Measurements from ENCODE around the gene RGPD4.
"Not testable (repeated sequence)": the region's sequence is repeated elsewhere in the genome, so short reads cannot be mapped to it uniquely, and the experiment has no call there.

Gene RGPD4

GRCh38 chr2:107812006-107812405 is 14.7 kb upstream of the RGPD4 start:
- H3K9me3 ChIP-seq (replicated peaks; ENCODE audit: low read length): no peaks in the 10 kb centered on the region
- H3K4me2 ChIP-seq (ENCODE audit: low read length): no peak overlapping the region
- H3K36me3 ChIP-seq (ENCODE audit: insufficient read depth, low read length): no peaks in the 10 kb centered on the region
- no peak overlapping the region for H3K4me3 ChIP-seq (ENCODE audit: low read length)
- no peak overlapping the region for H3K9ac ChIP-seq (ENCODE audit: low read depth, low read length)
- H3K27me3 ChIP-seq (ENCODE audit: control insufficient read depth, insufficient read depth, low read length): no peaks in the 10 kb centered on the region
- H3K4me1 ChIP-seq (ENCODE audit: control insufficient read depth, insufficient read depth, low read length): peaks cover 14% of the 10 kb centered on the region

- no peaks in the 10 kb centered on the region for H3K27me3 ChIP-seq (ENCODE audit: control insufficient read depth, insufficient read depth, low read length)
- no peak overlapping the region for H3K9ac ChIP-seq (ENCODE audit: low read depth, low read length)
- no peak overlapping the region for H3K4me3 ChIP-seq (ENCODE audit: low read length)
- no peaks in the 10 kb centered on the region for H3K36me3 ChIP-seq (ENCODE audit: insufficient read depth, low read length)
- no peaks in the 10 kb centered on the region for H3K9me3 ChIP-seq (replicated peaks; ENCODE audit: low read length)
- no peaks in the 10 kb centered on the region for H3K4me1 ChIP-seq (ENCODE audit: control insufficient read depth, insufficient read depth, low read length)
- no peak overlapping the region for H3K4me2 ChIP-seq (ENCODE audit: low read length)
Measured at GRCh38 chr2:107817378-107817777, 9.3 kb upstream of the RGPD4 start.

DNA sequence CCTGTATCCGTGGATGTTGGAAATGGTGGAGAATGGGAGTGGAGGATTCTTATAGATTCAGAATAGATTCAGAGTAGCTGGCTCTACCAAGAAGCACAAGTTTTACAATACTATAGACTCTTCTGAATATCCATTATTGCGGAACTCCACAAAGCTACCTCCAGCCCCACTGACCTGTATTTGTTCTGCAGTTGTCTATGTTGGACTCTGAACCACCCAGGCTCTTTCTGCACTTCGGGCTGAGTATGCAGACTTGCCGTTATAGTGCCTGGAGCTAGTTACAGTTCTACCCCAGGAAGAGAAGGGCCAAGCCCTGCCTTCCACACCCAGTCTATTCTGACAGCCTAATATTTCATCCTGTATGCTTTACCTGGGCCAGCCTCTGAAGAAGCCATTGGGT is 4.4 kb upstream of the RGPD4 start:
- H3K9ac ChIP-seq (ENCODE audit: low read depth, low read length): no peak overlapping the region
- H3K36me3 ChIP-seq (ENCODE audit: insufficient read depth, low read length): no peaks in the 10 kb centered on the region
- H3K27me3 ChIP-seq (ENCODE audit: control insufficient read depth, insufficient read depth, low read length): no peaks in the 10 kb centered on the region
- H3K4me2 ChIP-seq (ENCODE audit: low read length): no peak overlapping the region
- H3K4me3 ChIP-seq (ENCODE audit: low read length): no peak overlapping the region
- H3K4me1 ChIP-seq (ENCODE audit: control insufficient read depth, insufficient read depth, low read length): no peaks in the 10 kb centered on the region
- H3K9me3 ChIP-seq (replicated peaks; ENCODE audit: low read length): no peaks in the 10 kb centered on the region

DNA sequence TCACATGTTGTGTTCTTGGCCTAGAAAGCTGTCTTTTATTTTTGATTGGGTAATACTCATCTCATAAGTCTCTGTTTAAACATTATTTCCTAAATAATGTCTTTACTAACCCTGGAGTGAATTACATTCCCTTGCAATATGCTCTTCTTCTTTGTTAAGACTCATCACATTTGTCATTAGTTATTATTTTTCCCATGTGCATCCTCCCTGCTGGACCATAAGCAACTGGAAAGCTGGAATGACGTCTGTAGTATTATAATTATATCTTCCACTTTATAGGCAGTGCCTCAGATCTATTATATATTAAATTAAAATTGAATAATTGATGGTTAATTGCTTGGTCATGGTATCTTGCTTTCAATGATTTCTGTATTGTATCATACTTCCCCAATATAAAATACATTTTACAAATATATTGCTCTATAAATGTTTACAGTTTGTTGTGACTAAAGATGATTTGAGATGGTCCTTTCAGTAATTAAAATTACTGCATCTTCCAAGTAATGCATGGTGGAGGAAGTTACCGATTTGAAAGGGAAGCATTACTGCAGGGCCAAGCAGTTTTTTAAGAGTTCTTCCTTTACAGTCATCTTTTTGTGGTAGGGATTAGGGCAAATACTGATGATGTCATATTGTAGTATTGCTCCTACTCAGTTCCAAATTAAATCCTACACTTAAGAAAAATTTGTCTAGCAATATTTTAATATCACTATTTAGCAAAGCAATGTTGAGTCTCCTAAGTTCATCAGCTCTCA is 2.1 kb upstream of the RGPD4 start:
- Histone ChIP-seq H3K4me1 (ENCODE audit: control insufficient read depth, insufficient read depth, low read length) (no peaks in the 10 kb centered on the region), H3K4me3 (ENCODE audit: low read length) (no peak overlapping the region), H3K27me3 (ENCODE audit: control insufficient read depth, insufficient read depth, low read length) (no peaks in the 10 kb centered on the region), H3K9ac (ENCODE audit: low read depth, low read length) (no peak overlapping the region), H3K9me3 (replicated peaks; ENCODE audit: low read length) (no peaks in the 10 kb centered on the region), H3K36me3 (ENCODE audit: insufficient read depth, low read length) (no peaks in the 10 kb centered on the region), H3K4me2 (ENCODE audit: low read length) (no peak overlapping the region)

- H3K4me3 ChIP-seq (ENCODE audit: low read length): no peak overlapping the region
- no peaks in the 10 kb centered on the region for H3K9me3 ChIP-seq (replicated peaks; ENCODE audit: low read length)
- no peaks in the 10 kb centered on the region for H3K27me3 ChIP-seq (ENCODE audit: control insufficient read depth, insufficient read depth, low read length)
- H3K4me1 ChIP-seq (ENCODE audit: control insufficient read depth, insufficient read depth, low read length): no peaks in the 10 kb centered on the region
- H3K4me2 ChIP-seq (ENCODE audit: low read length): no peak overlapping the region
- H3K36me3 ChIP-seq (ENCODE audit: insufficient read depth, low read length): no peaks in the 10 kb centered on the region
- H3K9ac ChIP-seq (ENCODE audit: low read depth, low read length): no peak overlapping the region
Measured at GRCh38 chr2:107825206-107825563, 1.5 kb upstream of the RGPD4 start.

- H3K4me3 ChIP-seq (ENCODE audit: low read length); H3K9ac ChIP-seq (ENCODE audit: low read depth, low read length): not testable (repeated sequence)
Measured at GRCh38 chr2:107829514-107829913, 2.8 kb downstream of the RGPD4 start.

GRCh38 chr2:107833152-107833551 is 6.5 kb downstream of the RGPD4 start:
- H3K4me3 ChIP-seq (ENCODE audit: low read length); H3K9ac ChIP-seq (ENCODE audit: low read depth, low read length); H3K4me1 ChIP-seq (ENCODE audit: control insufficient read depth, insufficient read depth, low read length); H3K36me3 ChIP-seq (ENCODE audit: insufficient read depth, low read length); H3K4me2 ChIP-seq (ENCODE audit: low read length); H3K9me3 ChIP-seq (replicated peaks; ENCODE audit: low read length); H3K27me3 ChIP-seq (ENCODE audit: control insufficient read depth, insufficient read depth, low read length): not testable (repeated sequence)

More at GRCh38 chr2:107829514-107829913, 2.8 kb downstream of the RGPD4 start:
- not testable (repeated sequence) for H3K9me3 ChIP-seq (replicated peaks; ENCODE audit: low read length); H3K4me2 ChIP-seq (ENCODE audit: low read length); H3K4me1 ChIP-seq (ENCODE audit: control insufficient read depth, insufficient read depth, low read length); H3K27me3 ChIP-seq (ENCODE audit: control insufficient read depth, insufficient read depth, low read length); H3K36me3 ChIP-seq (ENCODE audit: insufficient read depth, low read length)

DNA sequence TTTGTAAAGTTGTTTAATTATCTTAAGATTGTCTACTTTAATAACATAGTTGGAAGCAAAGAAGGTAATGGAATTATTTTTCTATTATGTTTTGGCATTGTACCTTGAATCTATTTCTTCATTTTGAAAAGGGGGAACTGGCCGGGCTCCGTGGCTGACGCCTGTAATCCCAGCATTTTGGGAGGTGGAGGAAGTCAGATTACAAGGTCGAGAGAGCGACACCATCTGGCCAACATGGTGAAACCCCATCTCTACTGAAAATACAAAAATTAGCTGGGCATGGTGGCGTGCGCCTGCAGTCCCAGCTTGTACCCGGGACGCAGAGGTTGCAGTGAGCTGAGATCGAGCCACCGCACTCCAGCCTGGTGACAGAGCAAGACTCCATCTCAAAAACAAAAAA is 6.9 kb downstream of the RGPD4 start:
- not testable (repeated sequence) for H3K27me3 ChIP-seq (ENCODE audit: control insufficient read depth, insufficient read depth, low read length); H3K4me2 ChIP-seq (ENCODE audit: low read length); H3K36me3 ChIP-seq (ENCODE audit: insufficient read depth, low read length); H3K4me3 ChIP-seq (ENCODE audit: low read length); H3K4me1 ChIP-seq (ENCODE audit: control insufficient read depth, insufficient read depth, low read length); H3K9me3 ChIP-seq (replicated peaks; ENCODE audit: low read length); H3K9ac ChIP-seq (ENCODE audit: low read depth, low read length)

- not testable (repeated sequence) for H3K4me1 ChIP-seq (ENCODE audit: control insufficient read depth, insufficient read depth, low read length); H3K9me3 ChIP-seq (replicated peaks; ENCODE audit: low read length); H3K27me3 ChIP-seq (ENCODE audit: control insufficient read depth, insufficient read depth, low read length); H3K4me3 ChIP-seq (ENCODE audit: low read length); H3K4me2 ChIP-seq (ENCODE audit: low read length); H3K36me3 ChIP-seq (ENCODE audit: insufficient read depth, low read length); H3K9ac ChIP-seq (ENCODE audit: low read depth, low read length)
Measured at GRCh38 chr2:107916121-107916520, 89.4 kb downstream of the RGPD4 start.

GRCh38 chr2:107916696-107917370 is 90.1 kb downstream of the RGPD4 start:
- H3K4me1 ChIP-seq (ENCODE audit: control insufficient read depth, insufficient read depth, low read length); H3K9ac ChIP-seq (ENCODE audit: low read depth, low read length); H3K9me3 ChIP-seq (replicated peaks; ENCODE audit: low read length); H3K4me3 ChIP-seq (ENCODE audit: low read length); H3K27me3 ChIP-seq (ENCODE audit: control insufficient read depth, insufficient read depth, low read length); H3K4me2 ChIP-seq (ENCODE audit: low read length); H3K36me3 ChIP-seq (ENCODE audit: insufficient read depth, low read length): not testable (repeated sequence)

- no peak overlapping the region for H3K4me2 ChIP-seq (ENCODE audit: low read length)
- H3K27me3 ChIP-seq (ENCODE audit: control insufficient read depth, insufficient read depth, low read length): peaks cover 3% of the 10 kb centered on the region
- H3K4me3 ChIP-seq (ENCODE audit: low read length): no peak overlapping the region
- H3K36me3 ChIP-seq (ENCODE audit: insufficient read depth, low read length): no peaks in the 10 kb centered on the region
- no peak overlapping the region for H3K9ac ChIP-seq (ENCODE audit: low read depth, low read length)
- H3K9me3 ChIP-seq (replicated peaks; ENCODE audit: low read length): no peaks in the 10 kb centered on the region
- peaks cover 5% of the 10 kb centered on the region for H3K4me1 ChIP-seq (ENCODE audit: control insufficient read depth, insufficient read depth, low read length)
Measured at GRCh38 chr2:107927034-107927534, 100.4 kb downstream of the RGPD4 start.

DNA sequence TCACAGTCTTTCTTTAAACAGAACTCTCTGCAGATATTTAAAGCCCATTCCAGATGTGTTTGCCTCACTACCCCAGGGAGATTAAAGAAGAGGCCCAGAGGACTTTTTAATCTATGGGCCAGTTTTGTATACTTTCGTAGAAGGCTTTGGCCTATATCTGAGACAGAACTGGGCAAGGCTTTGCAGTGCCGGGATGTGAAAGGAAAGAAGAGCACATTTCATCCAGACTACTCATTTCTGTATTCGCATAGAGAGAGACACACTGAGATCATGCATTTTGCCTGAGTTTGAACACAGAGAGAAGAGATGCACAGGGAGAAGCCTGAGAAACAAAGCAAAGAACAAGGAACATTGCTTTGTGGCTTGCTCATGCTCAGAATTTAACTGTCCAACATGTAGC is 104.7 kb downstream of the RGPD4 start:
- no peak overlapping the region for H3K4me2 ChIP-seq (ENCODE audit: low read length)
- H3K9ac ChIP-seq (ENCODE audit: low read depth, low read length): no peak overlapping the region
- no peak overlapping the region for H3K4me3 ChIP-seq (ENCODE audit: low read length)
- H3K4me1 ChIP-seq (ENCODE audit: control insufficient read depth, insufficient read depth, low read length): peaks cover 11% of the 10 kb centered on the region
- H3K27me3 ChIP-seq (ENCODE audit: control insufficient read depth, insufficient read depth, low read length): peaks cover 3% of the 10 kb centered on the region
- no peaks in the 10 kb centered on the region for H3K9me3 ChIP-seq (replicated peaks; ENCODE audit: low read length)
- H3K36me3 ChIP-seq (ENCODE audit: insufficient read depth, low read length): no peaks in the 10 kb centered on the region

All from skeletal muscle satellite cell (primary cell).